ENCODE measurements around the gene DKK3. TPM values are rescaled to one million over a fixed set of nuclear protein-coding genes. Genes with fewer than 3 reads are reported as not detected.
A peak's percentile ranks its signal among the peaks of the same experiment; 100 is the strongest.

The DKK3 gene
- total RNA-seq, 2 experiments from 2014 or later, result not detected

DNA sequence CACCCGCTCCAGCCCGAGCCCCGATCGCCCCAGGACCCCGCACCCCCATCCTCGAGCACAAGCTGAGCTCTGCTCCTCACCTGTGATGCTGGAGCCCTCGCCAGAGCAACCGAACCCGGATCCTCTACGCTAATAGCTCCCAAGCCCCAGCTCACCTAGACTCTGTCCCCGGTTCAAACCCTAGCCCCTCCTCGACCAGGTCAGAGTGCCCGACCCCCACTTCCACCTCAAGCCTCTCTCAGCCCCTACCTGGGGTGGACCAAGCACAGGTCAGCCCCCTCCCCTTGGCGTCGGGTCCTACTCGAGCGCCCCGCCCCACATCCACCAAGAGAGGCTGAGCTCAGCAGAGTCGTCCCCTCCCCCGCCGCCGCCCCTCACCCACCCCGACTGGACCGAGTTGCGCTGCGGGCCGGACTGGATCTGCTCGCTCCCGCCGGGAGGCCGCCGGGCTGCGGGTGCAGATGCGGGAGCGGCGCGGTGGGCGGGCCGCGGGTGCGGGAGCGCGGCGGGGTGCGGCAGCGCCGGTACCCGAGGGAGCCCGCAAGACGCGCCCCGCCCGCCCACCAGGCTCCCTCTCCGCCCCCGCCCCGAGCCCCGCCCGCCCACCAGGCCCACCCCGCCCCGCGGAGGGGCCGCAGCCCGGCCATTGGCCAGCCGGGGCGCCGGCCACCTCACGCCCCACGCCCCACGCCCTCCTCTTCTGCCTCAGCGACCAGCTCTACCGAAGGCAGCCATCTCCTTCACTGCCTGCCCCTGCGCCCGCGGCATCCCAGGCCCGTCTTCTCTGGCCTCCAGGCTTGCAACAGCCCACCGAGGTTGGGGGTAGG, 577 bp upstream of the DKK3 start:
- POLR2A ChIA-PET, result interaction anchor here (0.6 kb wide), 1 partner anchor 47 kb away, joined by 3 read pairs; no protein-coding TSS in a partner anchor
- peaks cover 11% of the 10 kb centered on the region for H3K4me1 Mint-ChIP-seq
- H3K36me3 Mint-ChIP-seq (ENCODE audit: low read depth), result no peaks in the 10 kb centered on the region
- DNase-seq, result no peak
- H3K27me3 Mint-ChIP-seq, result peaks cover 84% of the 10 kb centered on the region
- H3K9me3 Mint-ChIP-seq, result no peaks in the 10 kb centered on the region
- peak overlapping the region; percentile 47 for H3K4me3 Mint-ChIP-seq
- H3K27ac Mint-ChIP-seq, result no peak overlapping the region
- CTCF ChIA-PET, result no interaction called here

DNA sequence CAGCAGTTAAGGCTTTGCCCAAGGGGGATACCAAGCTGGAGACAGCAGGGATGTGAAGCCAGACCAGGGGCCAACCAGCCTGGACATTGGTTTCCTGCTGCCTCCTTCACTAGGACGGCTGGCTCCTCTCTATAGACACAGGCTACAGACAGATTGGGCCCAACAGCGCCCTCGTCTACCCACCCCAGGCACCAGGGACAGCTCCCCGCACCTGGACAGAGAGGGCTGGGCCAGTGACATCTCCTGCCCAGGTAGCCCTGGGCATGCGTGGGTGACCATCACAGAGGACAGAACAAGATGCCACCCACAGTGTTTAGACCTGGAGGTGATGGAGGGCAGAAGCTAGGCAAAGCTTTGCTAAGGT, 1.2 kb downstream of the DKK3 start:
- ChIA-PET CTCF (no interaction called here), POLR2A (no interaction called here)
- DNase-seq, result no peak
- no peak overlapping the region for H3K27ac Mint-ChIP-seq
- H3K27me3 Mint-ChIP-seq, result peaks cover 74% of the 10 kb centered on the region
- H3K36me3 Mint-ChIP-seq (ENCODE audit: low read depth), result no peaks in the 10 kb centered on the region
- no peak overlapping the region for H3K4me3 Mint-ChIP-seq
- no peaks in the 10 kb centered on the region for H3K9me3 Mint-ChIP-seq
- H3K4me1 Mint-ChIP-seq, result peaks cover 11% of the 10 kb centered on the region

DNA sequence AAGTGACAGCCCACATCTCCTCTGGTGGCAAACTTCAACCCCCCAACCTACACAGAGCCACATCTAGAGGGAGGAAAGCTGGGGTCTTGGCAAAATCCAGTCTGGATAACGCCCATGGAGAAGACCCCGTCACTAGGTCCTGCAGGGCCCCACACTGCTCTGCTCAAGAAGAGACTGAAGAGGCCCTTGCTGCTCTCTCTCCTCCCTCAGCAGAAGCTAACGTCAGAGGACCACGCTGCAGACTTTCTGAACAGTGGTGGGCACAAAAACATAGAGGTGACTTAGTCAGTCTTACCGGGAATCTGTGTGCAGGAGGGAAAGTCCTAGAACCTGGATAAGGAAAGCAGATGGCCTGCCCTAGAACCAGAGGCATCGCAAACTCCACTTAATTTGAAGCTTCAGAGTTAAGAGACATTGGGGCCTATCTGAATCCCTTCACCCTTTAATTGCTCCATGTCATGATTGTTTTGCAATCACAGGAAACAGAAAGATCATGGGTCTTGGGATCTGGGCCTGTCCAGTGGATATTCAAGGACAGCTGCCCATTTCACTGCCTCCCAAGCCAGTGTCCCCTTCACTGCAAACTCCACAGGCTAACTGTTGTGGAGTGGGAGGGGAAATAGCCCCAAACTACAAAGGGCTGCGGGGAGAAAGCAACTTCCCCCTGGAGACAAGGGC, 1.7 kb downstream of the DKK3 start:
- CTCF ChIA-PET, result no interaction called here
- Mint-ChIP-seq H3K9me3 (no peaks in the 10 kb centered on the region), H3K4me3 (no peak overlapping the region), H3K4me1 (peaks cover 11% of the 10 kb centered on the region), H3K27me3 (peaks cover 74% of the 10 kb centered on the region), H3K36me3 (ENCODE audit: low read depth) (no peaks in the 10 kb centered on the region), H3K27ac (no peak overlapping the region)
- POLR2A ChIA-PET, result no interaction called here
- no peak for DNase-seq

DNA sequence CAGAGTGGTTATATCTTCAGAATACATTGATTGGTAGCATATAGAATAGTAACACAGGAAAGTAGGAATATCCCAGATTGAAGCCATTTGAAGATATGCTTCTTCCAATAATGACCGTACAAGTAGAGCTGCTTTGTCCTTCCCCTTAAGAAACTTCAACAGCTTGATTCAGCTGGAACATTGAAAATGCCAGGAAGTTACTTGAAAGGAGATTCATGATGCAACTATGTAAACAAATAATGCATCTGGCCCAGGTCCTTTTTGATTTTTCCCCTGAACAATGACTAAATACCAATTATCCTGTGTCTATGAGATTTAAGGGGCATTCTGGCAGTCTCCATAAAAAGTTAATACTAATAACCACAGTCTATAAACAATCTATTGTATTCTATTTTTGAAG, 3.0 kb downstream of the DKK3 start:
- DNase-seq, result no peak
- no peak overlapping the region for H3K27ac Mint-ChIP-seq
- peaks cover 69% of the 10 kb centered on the region for H3K27me3 Mint-ChIP-seq
- H3K4me1 Mint-ChIP-seq, result peaks cover 11% of the 10 kb centered on the region
- ChIA-PET CTCF (interaction anchor here (1.4 kb wide), 1 partner anchor 15 kb away, joined by 3 read pairs; no protein-coding TSS in a partner anchor), POLR2A (no interaction called here)
- no peaks in the 10 kb centered on the region for H3K9me3 Mint-ChIP-seq
- no peaks in the 10 kb centered on the region for H3K36me3 Mint-ChIP-seq (ENCODE audit: low read depth)
- no peak overlapping the region for H3K4me3 Mint-ChIP-seq

DNA sequence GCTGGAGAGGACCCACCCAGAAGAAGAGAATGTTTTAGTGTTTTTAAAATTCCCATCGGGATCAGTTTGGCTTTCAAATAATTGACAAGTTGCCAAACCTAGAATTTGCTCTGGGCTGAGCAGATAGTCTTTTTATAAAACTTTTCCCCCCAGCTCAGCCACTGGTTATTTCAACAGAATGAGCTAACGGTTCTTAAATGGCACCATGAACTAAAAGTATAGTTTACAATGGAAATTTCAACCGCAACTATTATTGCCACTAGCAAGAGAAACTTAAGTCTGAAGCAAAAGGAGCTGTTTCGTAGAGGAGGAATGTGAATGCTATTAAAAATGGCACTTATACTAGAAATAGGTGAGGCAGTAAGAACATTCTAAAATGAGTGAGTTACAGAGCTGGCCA, 3.4 kb downstream of the DKK3 start:
- Mint-ChIP-seq H3K27ac (no peak overlapping the region), H3K9me3 (no peaks in the 10 kb centered on the region), H3K4me3 (no peak overlapping the region), H3K27me3 (peaks cover 65% of the 10 kb centered on the region), H3K4me1 (peaks cover 11% of the 10 kb centered on the region), H3K36me3 (ENCODE audit: low read depth) (no peaks in the 10 kb centered on the region)
- ChIA-PET CTCF (interaction anchor here (1.4 kb wide), 1 partner anchor 14 kb away, joined by 3 read pairs; no protein-coding TSS in a partner anchor), POLR2A (interaction anchor here (0.5 kb wide), 1 partner anchor 284 kb away, joined by 4 read pairs; no protein-coding TSS in a partner anchor)
- DNase-seq, result no peak

DNA sequence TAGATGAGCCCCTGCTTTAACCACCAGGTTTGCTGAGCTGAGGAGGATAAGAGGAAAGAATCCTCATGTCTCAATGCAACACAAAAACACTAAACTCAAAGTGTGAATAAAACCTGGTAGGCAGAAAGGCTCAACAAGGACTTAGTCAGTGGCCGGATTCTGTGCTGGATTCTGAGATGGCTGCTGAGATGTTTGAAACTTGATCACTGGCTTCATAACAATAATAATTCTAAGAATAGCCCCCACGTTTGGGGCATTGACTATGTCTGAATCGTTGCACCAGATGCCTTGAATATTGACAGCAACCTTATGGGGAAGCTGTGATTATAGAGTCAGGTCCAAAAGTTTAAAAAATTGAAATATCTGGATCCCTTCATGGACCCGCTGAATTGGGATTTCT, 4.6 kb downstream of the DKK3 start:
- H3K9me3 Mint-ChIP-seq, result no peaks in the 10 kb centered on the region
- H3K4me1 Mint-ChIP-seq, result peaks cover 10% of the 10 kb centered on the region
- POLR2A ChIA-PET, result no interaction called here
- no peak overlapping the region for H3K27ac Mint-ChIP-seq
- peaks cover 58% of the 10 kb centered on the region for H3K27me3 Mint-ChIP-seq
- no peaks in the 10 kb centered on the region for H3K36me3 Mint-ChIP-seq (ENCODE audit: low read depth)
- H3K4me3 Mint-ChIP-seq, result no peak overlapping the region
- no peak for DNase-seq
- CTCF ChIA-PET, result no interaction called here

DNA sequence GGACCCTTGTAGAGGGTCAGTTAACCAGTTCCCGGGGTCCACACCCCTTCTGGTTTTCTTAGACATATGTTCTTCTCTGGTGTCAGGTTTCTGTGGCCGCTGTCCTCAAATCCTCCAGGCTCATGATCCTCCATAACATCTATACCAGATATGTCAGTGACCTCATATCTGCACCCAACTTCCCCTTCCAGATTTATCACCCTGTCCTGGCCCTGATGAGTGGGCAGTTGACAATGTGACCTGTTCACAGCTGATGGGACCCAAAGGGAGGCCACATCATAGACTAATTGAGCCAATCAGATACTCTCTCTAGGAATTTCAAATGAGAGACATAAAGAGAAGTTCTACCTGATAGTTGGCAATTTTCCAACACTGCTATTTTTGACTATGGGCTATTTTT, 5.1 kb downstream of the DKK3 start:
- peaks cover 13% of the 10 kb centered on the region for H3K4me1 Mint-ChIP-seq
- no peak overlapping the region for H3K4me3 Mint-ChIP-seq
- ChIA-PET CTCF (no interaction called here), POLR2A (no interaction called here)
- no peaks in the 10 kb centered on the region for H3K9me3 Mint-ChIP-seq
- no peaks in the 10 kb centered on the region for H3K36me3 Mint-ChIP-seq (ENCODE audit: low read depth)
- H3K27me3 Mint-ChIP-seq, result peaks cover 55% of the 10 kb centered on the region
- H3K27ac Mint-ChIP-seq, result no peak overlapping the region
- DNase-seq, result no peak

DNA sequence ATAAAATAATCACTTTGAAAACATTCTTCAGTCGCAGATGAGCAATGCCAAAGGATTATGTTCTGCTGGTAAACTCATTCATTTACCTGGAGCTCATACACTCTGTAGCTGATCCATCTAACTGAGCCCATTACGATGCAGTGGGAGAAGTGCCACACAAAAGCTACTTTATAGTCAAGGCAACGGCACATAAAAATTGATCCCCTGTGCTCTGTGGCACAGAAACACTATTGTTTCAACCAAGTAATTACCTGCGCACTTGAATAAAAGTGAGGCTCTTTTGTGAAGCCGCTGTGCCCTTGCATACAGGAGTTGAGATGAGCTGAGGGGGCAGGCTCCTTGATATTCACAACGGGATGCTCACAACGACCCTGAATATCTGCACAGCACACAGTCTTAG, 7.2 kb downstream of the DKK3 start:
- Mint-ChIP-seq H3K27me3 (peaks cover 35% of the 10 kb centered on the region), H3K4me1 (peaks cover 17% of the 10 kb centered on the region), H3K9me3 (no peaks in the 10 kb centered on the region), H3K27ac (no peak overlapping the region), H3K4me3 (no peak overlapping the region), H3K36me3 (ENCODE audit: low read depth) (no peaks in the 10 kb centered on the region)
- ChIA-PET POLR2A (no interaction called here), CTCF (interaction anchor here (1.0 kb wide), 1 partner anchor 11 kb away, joined by 3 read pairs; no protein-coding TSS in a partner anchor)
- DNase-seq, result no peak

DNA sequence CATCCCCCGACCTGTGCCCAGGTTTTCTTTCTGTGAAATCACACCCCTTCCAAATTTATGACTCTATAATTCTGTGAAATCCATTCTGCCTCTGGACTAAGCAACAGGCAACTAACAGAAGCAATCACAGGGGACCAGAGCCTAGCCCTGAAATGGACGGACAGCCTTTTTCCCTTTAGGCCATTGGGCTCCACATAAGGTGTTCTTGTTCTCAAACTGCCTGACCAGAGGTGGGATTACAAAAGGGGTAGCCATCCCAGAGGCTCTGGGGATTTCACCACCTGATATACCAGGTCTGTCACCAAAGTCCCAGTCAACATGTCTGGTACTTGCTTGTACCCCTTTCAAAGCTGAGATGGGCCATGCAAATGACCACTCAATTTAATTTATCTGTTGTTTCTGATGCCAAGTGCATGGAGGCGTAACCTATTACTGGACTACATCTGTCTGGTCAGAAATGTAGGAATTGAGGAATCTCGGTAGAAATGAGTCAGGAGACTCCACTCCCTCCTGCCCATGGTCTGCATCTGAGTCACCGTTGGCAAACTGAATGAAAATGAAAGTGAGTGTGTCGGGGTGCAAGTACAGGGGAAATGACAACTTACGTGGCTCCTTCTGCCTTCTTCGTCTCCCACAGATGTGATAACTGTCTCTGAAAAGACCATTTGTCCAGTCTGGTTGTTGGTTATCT, 10.2 kb downstream of the DKK3 start:
- DNase-seq, result no peak
- H3K9me3 Mint-ChIP-seq, result no peaks in the 10 kb centered on the region
- CTCF ChIA-PET, result no interaction called here

DNA sequence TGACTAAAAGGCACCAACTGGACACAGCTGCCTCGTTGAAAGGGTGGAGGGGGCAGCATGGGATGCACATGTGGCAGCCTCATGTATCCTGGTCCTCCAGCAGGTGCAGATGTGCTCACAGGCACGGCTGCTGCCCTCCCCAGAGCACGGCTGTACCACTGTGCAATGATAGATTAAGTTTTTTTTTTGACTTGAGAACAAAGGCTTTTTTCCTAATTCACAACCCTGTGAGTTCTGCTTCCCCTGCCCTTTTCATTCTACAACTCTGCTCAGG, 11.4 kb downstream of the DKK3 start:
- Mint-ChIP-seq H3K27me3 (peaks cover 16% of the 10 kb centered on the region), H3K9me3 (no peaks in the 10 kb centered on the region), H3K27ac (no peak overlapping the region), H3K4me3 (no peak overlapping the region), H3K4me1 (peaks cover 17% of the 10 kb centered on the region), H3K36me3 (ENCODE audit: low read depth) (no peaks in the 10 kb centered on the region)
- ChIA-PET CTCF (no interaction called here), POLR2A (no interaction called here)
- DNase-seq, result no peak

More for the DNA sequence above, 10.2 kb downstream of the DKK3 start:
- no peak overlapping the region for H3K27ac Mint-ChIP-seq
- H3K4me3 Mint-ChIP-seq, result peak overlapping the region; percentile 44
- no peaks in the 10 kb centered on the region for H3K36me3 Mint-ChIP-seq (ENCODE audit: low read depth)
- H3K27me3 Mint-ChIP-seq, result peaks cover 19% of the 10 kb centered on the region
- peaks cover 17% of the 10 kb centered on the region for H3K4me1 Mint-ChIP-seq
- POLR2A ChIA-PET, result no interaction called here

DNA sequence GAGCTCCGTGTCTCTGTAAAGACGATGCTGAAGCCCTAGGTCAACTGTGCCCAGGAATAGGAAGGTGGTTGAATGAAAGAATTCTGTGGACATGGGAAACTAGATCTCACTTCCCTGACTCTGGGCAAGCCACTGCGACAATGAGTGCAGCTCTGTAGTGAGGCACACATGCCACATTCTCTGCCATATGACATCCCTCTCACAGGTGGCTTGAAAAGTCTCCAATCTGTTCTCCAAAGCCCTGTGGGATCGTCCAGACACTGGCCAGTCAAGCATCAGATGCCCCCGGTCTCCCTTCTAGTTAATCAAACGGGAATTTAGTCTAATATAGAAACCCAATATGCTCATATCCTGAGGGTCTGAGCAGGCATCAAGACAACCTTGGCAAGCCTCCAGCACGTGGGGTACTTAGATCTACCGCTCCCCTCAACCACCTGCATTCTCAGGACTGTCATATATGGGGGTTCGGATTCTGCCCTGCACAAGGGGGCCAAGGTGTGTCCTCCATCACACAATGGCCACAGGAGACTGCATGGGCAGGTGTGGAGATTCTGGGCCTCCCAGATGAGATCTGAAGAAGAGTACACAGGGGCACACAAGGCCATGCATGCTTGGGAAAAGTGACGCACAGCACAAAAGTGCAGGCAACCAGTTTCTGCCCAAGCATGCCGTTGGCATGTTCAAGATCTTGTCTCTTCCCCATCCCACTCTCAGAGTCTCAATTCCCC, 11.9 kb downstream of the DKK3 start:
- H3K27ac Mint-ChIP-seq, result no peak overlapping the region
- H3K4me1 Mint-ChIP-seq, result peaks cover 17% of the 10 kb centered on the region
- peaks cover 16% of the 10 kb centered on the region for H3K27me3 Mint-ChIP-seq
- no peak for DNase-seq
- ChIA-PET POLR2A (no interaction called here), CTCF (interaction anchor here (1.8 kb wide), 1 partner anchor 16 kb away, joined by 3 read pairs; no protein-coding TSS in a partner anchor)
- no peaks in the 10 kb centered on the region for H3K9me3 Mint-ChIP-seq
- no peak overlapping the region for H3K4me3 Mint-ChIP-seq
- H3K36me3 Mint-ChIP-seq (ENCODE audit: low read depth), result no peaks in the 10 kb centered on the region

DNA sequence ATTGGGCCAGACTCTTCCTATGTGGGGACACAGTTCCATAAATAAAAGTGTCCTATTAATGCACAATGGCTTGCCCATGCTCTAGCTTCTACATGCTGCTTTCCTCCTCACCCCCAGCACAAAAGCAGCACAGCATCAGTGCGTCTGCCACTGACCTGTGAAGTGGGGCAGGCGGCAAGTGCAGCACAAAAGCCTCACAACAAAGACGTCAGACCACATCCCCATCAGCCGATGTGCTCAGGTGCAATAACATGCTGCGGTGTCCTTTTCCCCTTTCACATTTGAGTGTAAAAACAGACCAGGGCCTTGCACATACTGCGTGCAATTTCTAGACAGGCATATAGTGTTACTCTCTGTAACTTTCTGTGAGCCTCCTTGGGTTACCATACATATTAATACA, 12.8 kb downstream of the DKK3 start:
- H3K4me3 Mint-ChIP-seq, result no peak overlapping the region
- no peak for DNase-seq
- ChIA-PET CTCF (interaction anchor here (1.8 kb wide), 1 partner anchor 15 kb away, joined by 3 read pairs; no protein-coding TSS in a partner anchor), POLR2A (no interaction called here)
- H3K27ac Mint-ChIP-seq, result peak overlapping the region; percentile 47
- peaks cover 17% of the 10 kb centered on the region for H3K4me1 Mint-ChIP-seq
- H3K9me3 Mint-ChIP-seq, result no peaks in the 10 kb centered on the region
- H3K27me3 Mint-ChIP-seq, result peaks cover 13% of the 10 kb centered on the region
- H3K36me3 Mint-ChIP-seq (ENCODE audit: low read depth), result no peaks in the 10 kb centered on the region

DNA sequence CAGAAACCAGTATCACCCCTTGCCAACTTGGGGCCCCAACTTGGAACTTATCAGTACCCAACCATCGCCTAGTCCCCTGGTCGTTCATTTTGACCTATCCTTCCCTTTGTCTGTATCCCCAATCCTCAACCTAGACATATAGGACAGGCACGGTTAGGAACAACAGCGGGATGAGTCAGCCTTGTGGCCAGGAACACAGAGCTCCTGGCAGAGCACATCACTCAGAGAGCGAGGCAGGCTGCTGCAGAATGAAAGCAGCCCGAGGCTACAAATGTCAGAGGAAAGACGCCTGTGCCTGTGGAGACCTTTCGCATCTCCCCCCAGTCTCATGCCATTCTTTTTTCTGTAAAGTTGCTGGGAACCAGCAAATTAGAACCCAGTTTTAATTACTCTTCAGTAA, 14.6 kb downstream of the DKK3 start:
- H3K9me3 Mint-ChIP-seq, result no peaks in the 10 kb centered on the region
- DNase-seq, result no peak
- peaks cover 11% of the 10 kb centered on the region for H3K27me3 Mint-ChIP-seq
- no peaks in the 10 kb centered on the region for H3K36me3 Mint-ChIP-seq (ENCODE audit: low read depth)
- H3K4me1 Mint-ChIP-seq, result peaks cover 13% of the 10 kb centered on the region
- ChIA-PET POLR2A (no interaction called here), CTCF (interaction anchor here (1.3 kb wide), 1 partner anchor 53 kb away, joined by 3 read pairs; no protein-coding TSS in a partner anchor)
- H3K27ac Mint-ChIP-seq, result no peak overlapping the region
- H3K4me3 Mint-ChIP-seq, result no peak overlapping the region
